Type B pancreatic cell (in vitro differentiated cells): ENCODE data around the gene IL13. TPM values are rescaled to one million over a fixed set of nuclear protein-coding genes. Genes with fewer than 3 reads are reported as not detected.

ENCODE experiments used
- DNase-seq: peaks from one replicate; pipeline ENCODE4 v3.0.0; 2021; ENCODE audit warnings: mixed read lengths; ENCODE audit not compliant: unreplicated experiment; ENCODE audit errors: extremely low spot score
- H3K27ac Mint-ChIP-seq: 2 replicates; pipeline ENCODE4 v1.8.0; 2021; ENCODE audit warnings: mild to moderate bottlenecking, mixed read lengths
- H3K27me3 Mint-ChIP-seq: 2 replicates; pipeline ENCODE4 v1.8.0; 2021; ENCODE audit warnings: mixed read lengths
- H3K36me3 Mint-ChIP-seq: 2 replicates; pipeline ENCODE4 v1.8.0; 2021; ENCODE audit warnings: mixed read lengths
- H3K4me1 Mint-ChIP-seq: one replicate; pipeline ENCODE4 v1.8.0; 2021; ENCODE audit warnings: mixed read lengths; ENCODE audit not compliant: unreplicated experiment
- H3K4me3 Mint-ChIP-seq: 2 replicates; pipeline ENCODE4 v1.8.0; 2021; ENCODE audit warnings: mild to moderate bottlenecking, mixed read lengths
- H3K9me3 Mint-ChIP-seq: 2 replicates; pipeline ENCODE4 v1.8.0; 2021; ENCODE audit warnings: mixed read lengths
- total RNA-seq: library from RNA; stranded (reverse); gene quantifications from 2 replicates; pipeline ENCODE4 v1.2.1, GENCODE V29; 2021; ENCODE audit warnings: low replicate concordance
- TF ChIP-seq, protein P1 (sequence below): fragments of 200-600 bp; sonication (generic); conservative IDR thresholded peaks from 2 replicates; pipeline ENCODE4 v1.5.0; 2021; ENCODE audit warnings: antibody characterized with exemption, mild to moderate bottlenecking

The IL13 gene
- total RNA-seq, 1 donor from 2014 or later, result not detected

GRCh38 chr5:132679166-132679565 is 21.2 kb downstream of the IL13 start:
- Mint-ChIP-seq H3K4me3 (no peak overlapping the region), H3K27ac (no peak overlapping the region), H3K36me3 (no peaks in the 10 kb centered on the region), H3K9me3 (no peaks in the 10 kb centered on the region), H3K27me3 (no peaks in the 10 kb centered on the region), H3K4me1 (no peaks in the 10 kb centered on the region)
- TF ChIP-seq, protein P1, sequence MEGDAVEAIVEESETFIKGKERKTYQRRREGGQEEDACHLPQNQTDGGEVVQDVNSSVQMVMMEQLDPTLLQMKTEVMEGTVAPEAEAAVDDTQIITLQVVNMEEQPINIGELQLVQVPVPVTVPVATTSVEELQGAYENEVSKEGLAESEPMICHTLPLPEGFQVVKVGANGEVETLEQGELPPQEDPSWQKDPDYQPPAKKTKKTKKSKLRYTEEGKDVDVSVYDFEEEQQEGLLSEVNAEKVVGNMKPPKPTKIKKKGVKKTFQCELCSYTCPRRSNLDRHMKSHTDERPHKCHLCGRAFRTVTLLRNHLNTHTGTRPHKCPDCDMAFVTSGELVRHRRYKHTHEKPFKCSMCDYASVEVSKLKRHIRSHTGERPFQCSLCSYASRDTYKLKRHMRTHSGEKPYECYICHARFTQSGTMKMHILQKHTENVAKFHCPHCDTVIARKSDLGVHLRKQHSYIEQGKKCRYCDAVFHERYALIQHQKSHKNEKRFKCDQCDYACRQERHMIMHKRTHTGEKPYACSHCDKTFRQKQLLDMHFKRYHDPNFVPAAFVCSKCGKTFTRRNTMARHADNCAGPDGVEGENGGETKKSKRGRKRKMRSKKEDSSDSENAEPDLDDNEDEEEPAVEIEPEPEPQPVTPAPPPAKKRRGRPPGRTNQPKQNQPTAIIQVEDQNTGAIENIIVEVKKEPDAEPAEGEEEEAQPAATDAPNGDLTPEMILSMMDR, result no peak
- DNase-seq, result no peak

GRCh38 chr5:132679717-132680380 is 21.9 kb downstream of the IL13 start:
- Mint-ChIP-seq H3K4me3 (no peak overlapping the region), H3K4me1 (no peaks in the 10 kb centered on the region), H3K36me3 (no peaks in the 10 kb centered on the region), H3K27ac (no peak overlapping the region), H3K27me3 (no peaks in the 10 kb centered on the region), H3K9me3 (no peaks in the 10 kb centered on the region)
- TF ChIP-seq, protein P1, result no peak
- no peak for DNase-seq

GRCh38 chr5:132680780-132681475 is 23.0 kb downstream of the IL13 start:
- H3K27ac Mint-ChIP-seq, result no peak overlapping the region
- H3K4me3 Mint-ChIP-seq, result no peak overlapping the region
- H3K4me1 Mint-ChIP-seq, result no peaks in the 10 kb centered on the region
- DNase-seq, result peak; percentile 50
- no peaks in the 10 kb centered on the region for H3K9me3 Mint-ChIP-seq
- TF ChIP-seq, protein P1, result no peak
- no peaks in the 10 kb centered on the region for H3K27me3 Mint-ChIP-seq
- no peaks in the 10 kb centered on the region for H3K36me3 Mint-ChIP-seq

DNA sequence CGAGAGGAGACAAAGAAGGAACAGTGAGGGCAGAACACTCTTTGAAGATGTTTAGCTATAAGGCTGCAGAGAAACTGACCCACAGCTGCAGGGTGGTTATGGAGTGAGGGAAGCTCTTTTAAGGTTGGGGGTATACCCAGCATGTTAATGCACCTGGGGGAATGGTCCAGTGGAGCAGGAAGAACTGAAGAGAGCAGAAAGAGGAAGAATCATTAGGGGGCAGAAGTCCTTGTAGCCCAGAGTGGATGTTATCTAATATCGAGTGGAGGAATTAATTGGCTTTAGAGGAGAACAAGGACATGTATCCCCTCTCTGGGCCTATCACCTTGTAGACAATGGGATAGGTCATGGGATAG is 23.5 kb downstream of the IL13 start:
- Mint-ChIP-seq H3K27ac (no peak overlapping the region), H3K36me3 (no peaks in the 10 kb centered on the region), H3K4me3 (no peak overlapping the region), H3K4me1 (no peaks in the 10 kb centered on the region), H3K9me3 (no peaks in the 10 kb centered on the region), H3K27me3 (no peaks in the 10 kb centered on the region)
- TF ChIP-seq, protein P1, result no peak
- DNase-seq, result no peak

GRCh38 chr5:132681983-132682382 is 24.0 kb downstream of the IL13 start:
- DNase-seq, result no peak
- Mint-ChIP-seq H3K27ac (no peak overlapping the region), H3K4me1 (no peaks in the 10 kb centered on the region), H3K27me3 (no peaks in the 10 kb centered on the region), H3K36me3 (no peaks in the 10 kb centered on the region), H3K4me3 (no peak overlapping the region), H3K9me3 (no peaks in the 10 kb centered on the region)
- TF ChIP-seq, protein P1, result no peak
